K562 (cell line): ENCODE data around the gene ZNF804A.

Source experiments
- CHCHD3 ChIP-seq: fragments of 250-450 bp; sonication (Bioruptor Pico); IDR thresholded peaks from 2 replicates; pipeline ENCODE4 v2.1.2; 2022; ENCODE audit warnings: mild to moderate bottlenecking
- ZNF398 ChIP-seq: fragments of 250-450 bp; sonication (Bioruptor Pico); IDR thresholded peaks from 2 replicates; pipeline ENCODE4 v1.8.0; 2021; ENCODE audit warnings: moderate library complexity, mild to moderate bottlenecking, inconsistent platforms
- ZNF76 ChIP-seq: fragments of 250-450 bp; sonication (Bioruptor Pico); IDR thresholded peaks from 2 replicates; pipeline ENCODE4 v1.4.0; 2020; ENCODE audit warnings: mild to moderate bottlenecking, moderate library complexity, borderline replicate concordance

GRCh38 chr2:184860744-184861143, 262.4 kb downstream of the ZNF804A start:
- no peak for TF ChIP-seq ZNF76 (CRISPR knock-in tag)
- TF ChIP-seq ZNF398 (CRISPR knock-in tag) = no peak
- no peak for TF ChIP-seq CHCHD3 (CRISPR knock-in tag)
